Upper lobe of left lung (tissue), 6 donors: ENCODE data around the gene HIVEP3. TPM values are rescaled to one million over a fixed set of nuclear protein-coding genes. Genes with fewer than 3 reads are reported as not detected.
A peak's percentile ranks its signal among the peaks of the same experiment; 100 is the strongest.

Experiments used
- ATAC-seq, 2 donors: fragments of 200-7000 bp; cut with Tn5 transposase; one replicate each; pipeline ENCODE4 v1.9.1; 2022; ENCODE audit warnings: mild to moderate bottlenecking in 2 of 2, moderate library complexity in 2 of 2; ENCODE audit not compliant: low FRiP score in 2 of 2
- DNase-seq, 2 donors: peaks; one replicate each; pipeline ENCODE4 v3.0.0-alpha.2; 2019 to 2020
- H3K27ac ChIP-seq, 4 donors: fragments of 200-600 bp; sonication (generic); one replicate each; pipeline ENCODE4 v1.5.1; 2016 to 2019
- H3K27me3 ChIP-seq, 4 donors: fragments of 200-600 bp; sonication (generic); one replicate each; pipeline ENCODE4 v1.5.1; 2017 to 2019
- H3K36me3 ChIP-seq, 4 donors: fragments of 200-600 bp; sonication (generic); one replicate each; pipeline ENCODE4 v1.5.1; 2016 to 2019
- H3K4me1 ChIP-seq, 4 donors: fragments of 200-600 bp; sonication (generic); one replicate each; pipeline ENCODE4 v1.5.1; 2018 to 2019
- H3K4me3 ChIP-seq, 4 donors: fragments of 200-600 bp; sonication (generic); one replicate each; pipeline ENCODE4 v1.5.1; 2017 to 2019; ENCODE audit warnings: mild to moderate bottlenecking in 2 of 4, moderate library complexity in 1 of 4
- H3K9me3 ChIP-seq, 4 donors: fragments of 200-600 bp; sonication (generic); one replicate each; pipeline ENCODE4 v1.5.1; 2018 to 2019
- CTCF ChIP-seq, 6 experiments: fragments of 450-650 bp in 4 of 6; fragments of 200-600 bp in 2 of 6; sonication (generic) in 2 of 6; IDR thresholded peaks; one replicate each; pipeline ENCODE4 v1.5.1; 2016 to 2019; ENCODE audit warnings: antibody characterized with exemption in 6 of 6
- EP300 ChIP-seq, 4 donors: sonication (generic); formaldehyde crosslinking; IDR thresholded peaks; one replicate each; pipeline ENCODE4 v1.5.1; 2017; ENCODE audit warnings: antibody characterized with exemption in 4 of 4, control low read depth in 2 of 4
- POLR2A ChIP-seq, 4 donors: fragments of 450-650 bp; IDR thresholded peaks; one replicate each; pipeline ENCODE4 v1.5.1; 2016 to 2017; ENCODE audit warnings: antibody characterized with exemption in 4 of 4, mild to moderate bottlenecking in 2 of 4
- POLR2AphosphoS5 ChIP-seq, 2 donors: sonication (generic); formaldehyde crosslinking; IDR thresholded peaks; one replicate each; pipeline ENCODE4 v1.5.1; 2017; ENCODE audit warnings: antibody characterized with exemption in 2 of 2
- WGBS, 2 donors: methylation state at CpG; one replicate each; pipeline ENCODE4 v1.1.5; 2017 to 2018; 5-methylcytosine and 5-hydroxymethylcytosine counted together
- total RNA-seq, 6 donors: library from RNA; depleted of rRNA in 4 of 6; stranded (reverse); fragments of >200 nt in 4 of 6; gene quantifications; one replicate each; pipeline versions ENCODE4 v1.1.0 to v1.2.1, GENCODE V29; 2016 to 2021
- donor health status: DM: no; HTN: no; CAD: no; lungs with moderate emphysema.
- donor health status: DM: no; HTN: yes; CAD: no; lungs with severe emphysema.

Gene HIVEP3
- total RNA-seq, 6 donors from 2014 or later, result 9.7 to 23.0 (median 11.6) TPM

GRCh38 chr1:41516168-41517061 lies 402.3 kb downstream of the HIVEP3 start:
- ATAC-seq, result peak; percentile 95 to 97
- Histone ChIP-seq H3K4me1 (peaks cover 28 to 33% (median 31%) of the 10 kb centered on the region in 4 donors), H3K27me3 (no peaks in the 10 kb centered on the region), H3K27ac (peak overlapping the region in 2 of 4 donors; percentile 52 to 61), H3K9me3 (no peaks in the 10 kb centered on the region), H3K4me3 (peak overlapping the region in 3 of 4 donors; percentile 34 to 50 (median 48)), H3K36me3 (peaks cover 0 to 17% (median 0%) of the 10 kb centered on the region in 4 donors)
- TF ChIP-seq CTCF (IDR thresholded peaks at IDR 0.05) (peak; percentile 87 to 94 (median 92)), POLR2AphosphoS5 (IDR thresholded peaks at IDR 0.05) (peak in 1 of 2 donors; percentile 30), EP300 (IDR thresholded peaks at IDR 0.05) (no peak), POLR2A (IDR thresholded peaks at IDR 0.05) (no peak)
- WGBS, 2 donors, result 19 to 29% methylated on average over 39 to 41 of the region's 53 CpGs
- peak; percentile 90 to 98 for DNase-seq

- WGBS, 2 donors, result 19 to 60% methylated on average over 1 to 4 of the region's 6 CpGs
These were observed 402.9 kb downstream of the HIVEP3 start for GRCh38 chr1:41515778-41516167.

GRCh38 chr1:41515131-41515678 lies 403.5 kb downstream of the HIVEP3 start:
- Histone ChIP-seq H3K27ac (peak overlapping the region; percentile 27 to 78 (median 46)), H3K27me3 (no peaks in the 10 kb centered on the region), H3K36me3 (peaks cover 0 to 26% (median 0%) of the 10 kb centered on the region in 4 donors), H3K4me3 (no peak overlapping the region), H3K4me1 (peaks cover 28 to 33% (median 31%) of the 10 kb centered on the region in 4 donors), H3K9me3 (no peaks in the 10 kb centered on the region)
- 71 to 76% methylated on average over 4 to 5 of the region's 5 CpGs for WGBS, 2 donors
- no peak for TF ChIP-seq POLR2A (IDR thresholded peaks at IDR 0.05)
- peak in 1 of 2 donors; percentile 61 for TF ChIP-seq POLR2AphosphoS5 (IDR thresholded peaks at IDR 0.05)
- TF ChIP-seq EP300 (IDR thresholded peaks at IDR 0.05), result peak in 1 of 4 donors; percentile 62
- TF ChIP-seq CTCF (IDR thresholded peaks at IDR 0.05), result peak in 3 of 6 experiments; percentile 2 to 20 (median 4)
- ATAC-seq, result peak in 1 of 2 donors; percentile 36
- peak in 1 of 2 donors; percentile 82 for DNase-seq

More at GRCh38 chr1:41515778-41516167, 402.9 kb downstream of the HIVEP3 start:
- peak overlapping the region in 1 of 4 donors; percentile 48 for H3K4me3 ChIP-seq
- H3K4me1 ChIP-seq, result peaks cover 28 to 33% (median 31%) of the 10 kb centered on the region in 4 donors
- H3K9me3 ChIP-seq, result no peaks in the 10 kb centered on the region
- ATAC-seq (no peak), DNase-seq (no peak)
- H3K36me3 ChIP-seq, result peaks cover 0 to 20% (median 0%) of the 10 kb centered on the region in 4 donors
- H3K27ac ChIP-seq, result peak overlapping the region in 3 of 4 donors; percentile 44 to 78 (median 47)
- no peak for TF ChIP-seq CTCF (IDR thresholded peaks at IDR 0.05)
- peak in 1 of 4 donors; percentile 22 for TF ChIP-seq POLR2A (IDR thresholded peaks at IDR 0.05)
- no peak for TF ChIP-seq POLR2AphosphoS5 (IDR thresholded peaks at IDR 0.05)
- TF ChIP-seq EP300 (IDR thresholded peaks at IDR 0.05), result no peak
- H3K27me3 ChIP-seq, result no peaks in the 10 kb centered on the region

GRCh38 chr1:41514381-41514780 lies 404.3 kb downstream of the HIVEP3 start:
- peaks cover 31 to 33% (median 31%) of the 10 kb centered on the region in 4 donors for H3K4me1 ChIP-seq
- no peak for TF ChIP-seq POLR2AphosphoS5 (IDR thresholded peaks at IDR 0.05)
- no peak for TF ChIP-seq EP300 (IDR thresholded peaks at IDR 0.05)
- TF ChIP-seq CTCF (IDR thresholded peaks at IDR 0.05), result no peak
- no peak for TF ChIP-seq POLR2A (IDR thresholded peaks at IDR 0.05)
- 71 to 79% methylated on average over 5 to 8 of the region's 8 CpGs for WGBS, 2 donors
- H3K36me3 ChIP-seq, result peaks cover 0 to 26% (median 0%) of the 10 kb centered on the region in 4 donors
- peak overlapping the region in 3 of 4 donors; percentile 27 to 78 (median 44) for H3K27ac ChIP-seq
- DNase-seq, result peak in 1 of 2 donors; percentile 55
- no peak overlapping the region for H3K4me3 ChIP-seq
- H3K27me3 ChIP-seq, result no peaks in the 10 kb centered on the region
- no peaks in the 10 kb centered on the region for H3K9me3 ChIP-seq
- no peak for ATAC-seq
